Measurements from ENCODE around the gene FOXL3.
"Not testable (repeated sequence)": the region's sequence is repeated elsewhere in the genome, so short reads cannot be mapped to it uniquely, and the experiment has no call there.

The FOXL3 gene

DNA sequence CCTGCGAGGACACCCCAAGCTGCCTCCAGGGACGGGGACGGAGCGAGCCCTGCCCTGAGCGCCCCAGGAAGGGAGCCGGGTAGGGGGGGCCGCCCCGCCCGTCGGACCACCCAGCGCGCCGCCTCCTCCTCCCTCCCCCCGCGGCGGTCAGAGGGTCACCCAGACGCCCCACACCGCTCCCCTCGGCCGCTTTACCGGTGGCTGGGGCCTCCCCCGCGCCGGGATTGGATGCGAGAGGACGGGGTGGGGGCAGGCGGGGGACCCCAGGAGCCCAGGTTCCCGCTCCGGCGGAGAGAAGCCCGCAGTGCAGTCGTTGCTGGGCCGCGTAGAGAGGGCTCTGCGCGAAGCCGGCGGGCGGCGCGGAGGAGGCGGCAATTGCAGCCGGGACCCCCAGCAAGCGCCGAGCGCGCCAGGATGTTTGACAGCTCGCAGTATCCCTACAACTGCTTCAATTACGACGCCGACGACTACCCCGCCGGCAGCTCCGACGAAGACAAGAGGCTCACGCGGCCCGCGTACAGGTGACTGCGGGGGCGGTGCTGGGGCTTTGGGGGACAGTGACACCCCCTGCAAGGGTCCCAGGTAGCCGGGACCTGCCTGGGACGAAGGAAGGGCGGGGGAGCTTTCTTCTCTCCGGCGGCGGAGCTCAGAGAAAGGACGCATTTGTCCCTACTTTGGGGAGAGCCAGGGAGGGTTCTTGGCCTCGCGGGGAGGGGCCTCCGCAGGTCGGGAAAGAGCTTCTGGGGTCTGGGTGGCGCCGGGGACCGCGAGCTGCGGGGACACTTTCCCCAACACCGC, at the start of gene FOXL3:
Gene FOXL3, plus strand, starts transcription at position 415 of the 798 bp plus-strand sequence. Its CDS starts 0 bp downstream, at position 415.
- DNase-seq, result no peak

DNA sequence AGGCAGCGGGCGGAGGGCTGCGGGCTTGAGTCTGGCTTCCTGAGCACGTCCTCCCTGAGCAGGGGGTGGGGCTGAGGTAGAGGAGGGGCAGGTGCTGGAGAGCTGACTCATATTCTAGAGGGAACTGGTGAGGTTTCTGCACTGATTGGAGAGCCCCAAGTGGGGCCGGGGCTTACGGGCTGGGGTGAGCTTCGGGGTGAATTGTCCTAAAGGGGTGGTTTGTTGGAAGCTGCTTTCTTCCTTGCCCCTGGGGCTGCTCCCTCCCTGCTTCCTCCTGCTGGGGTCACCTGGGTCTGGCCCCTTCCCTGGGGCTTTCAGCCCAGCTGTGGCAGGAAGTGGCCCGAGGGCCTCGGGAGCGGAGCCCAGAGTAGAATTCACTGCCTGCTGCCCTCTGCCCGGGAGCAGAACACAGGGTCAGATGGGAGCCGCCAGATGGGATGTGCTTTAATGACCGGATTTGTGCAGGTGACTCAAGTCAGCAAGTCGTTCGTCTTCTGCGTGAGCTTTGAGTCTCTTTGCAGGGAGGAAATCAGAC, 49.0 kb upstream of the FOXL3 start:
- no peak for DNase-seq

DNA sequence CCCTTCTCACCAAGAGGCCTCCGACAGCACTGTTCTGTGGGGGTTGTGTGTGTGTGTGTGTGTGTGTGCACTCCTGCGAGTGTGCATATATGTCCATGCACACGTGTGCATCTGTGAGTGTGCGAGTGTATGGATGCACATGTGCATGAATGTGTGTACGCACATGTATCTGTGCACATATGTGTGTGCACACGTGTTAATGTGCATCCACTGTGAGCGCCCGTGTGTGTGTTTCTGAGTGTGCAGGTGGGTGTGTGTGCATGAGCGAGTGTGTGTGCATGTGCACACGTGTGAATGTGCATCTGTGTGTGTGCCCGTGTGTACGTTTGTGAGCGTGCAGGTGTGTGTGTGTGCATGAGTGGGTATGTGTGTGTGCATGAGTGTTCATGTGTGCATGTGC, 48.5 kb upstream of the FOXL3 start:
- DNase-seq, result no peak

DNA sequence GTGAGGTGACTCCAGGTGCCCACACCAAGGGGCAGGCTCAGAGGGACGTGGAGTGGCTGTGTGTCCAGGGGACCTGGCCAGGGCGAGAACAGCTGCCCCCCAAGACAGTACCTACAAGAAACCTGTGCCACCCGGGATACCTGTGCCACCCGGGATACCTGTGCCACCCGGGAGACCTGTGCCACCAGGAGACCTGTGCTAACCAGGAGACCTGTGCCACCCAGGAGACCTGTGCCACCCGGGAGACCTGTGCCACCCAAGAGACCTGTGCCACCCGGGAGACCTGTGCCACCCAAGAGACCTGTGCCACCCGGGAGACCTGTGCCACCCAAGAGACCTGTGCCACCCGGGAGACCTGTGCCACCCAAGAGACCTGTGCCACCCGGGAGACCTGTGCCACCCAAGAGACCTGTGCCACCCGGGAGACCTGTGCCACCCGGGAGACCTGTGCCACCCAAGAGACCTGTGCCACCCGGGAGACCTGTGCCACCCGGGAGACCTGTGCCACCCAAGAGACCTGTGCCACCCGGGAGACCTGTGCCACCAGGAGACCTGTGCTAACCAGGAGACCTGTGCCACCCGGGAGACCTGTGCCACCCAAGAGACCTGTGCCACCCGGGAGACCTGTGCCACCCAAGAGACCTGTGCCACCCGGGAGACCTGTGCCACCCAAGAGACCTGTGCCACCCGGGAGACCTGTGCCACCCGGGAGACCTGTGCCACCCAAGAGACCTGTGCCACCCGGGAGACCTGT, 47.0 kb upstream of the FOXL3 start:
- DNase-seq, result not testable (repeated sequence)

DNA sequence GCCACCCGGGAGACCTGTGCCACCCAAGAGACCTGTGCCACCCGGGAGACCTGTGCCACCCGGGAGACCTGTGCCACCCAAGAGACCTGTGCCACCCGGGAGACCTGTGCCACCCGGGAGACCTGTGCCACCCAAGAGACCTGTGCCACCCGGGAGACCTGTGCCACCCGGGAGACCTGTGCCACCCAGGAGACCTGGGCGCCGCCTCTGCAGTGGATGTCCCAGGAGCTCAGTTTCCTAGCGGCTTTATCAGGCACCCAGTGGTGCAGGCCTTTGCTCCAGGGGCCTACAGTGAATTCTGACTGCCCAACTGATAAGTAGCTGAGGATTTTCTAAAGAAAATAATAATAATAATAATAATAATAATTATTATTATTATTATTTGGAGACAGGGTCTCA, 46.4 kb upstream of the FOXL3 start:
- not testable (repeated sequence) for DNase-seq

DNA sequence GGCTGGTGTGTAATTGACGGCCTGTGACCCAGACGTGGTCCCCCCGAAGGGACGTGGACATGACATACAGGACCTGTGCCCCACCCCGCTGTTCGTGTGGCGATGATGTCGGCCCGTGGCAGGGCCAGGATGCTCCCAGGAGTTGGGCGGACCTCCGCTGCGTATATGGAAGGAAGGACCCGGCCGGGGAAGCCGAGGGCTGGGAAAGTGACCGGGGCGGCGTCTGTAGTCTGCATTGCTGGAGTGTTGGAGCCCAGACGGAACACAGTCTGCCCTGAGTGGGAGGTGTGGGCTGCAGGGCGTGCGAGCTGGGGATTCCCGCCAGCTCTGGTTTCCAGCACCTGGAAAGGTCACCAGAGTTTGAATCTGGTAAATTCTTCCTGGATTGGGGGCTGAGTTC, 45.0 kb upstream of the FOXL3 start:
- DNase-seq, result no peak

DNA sequence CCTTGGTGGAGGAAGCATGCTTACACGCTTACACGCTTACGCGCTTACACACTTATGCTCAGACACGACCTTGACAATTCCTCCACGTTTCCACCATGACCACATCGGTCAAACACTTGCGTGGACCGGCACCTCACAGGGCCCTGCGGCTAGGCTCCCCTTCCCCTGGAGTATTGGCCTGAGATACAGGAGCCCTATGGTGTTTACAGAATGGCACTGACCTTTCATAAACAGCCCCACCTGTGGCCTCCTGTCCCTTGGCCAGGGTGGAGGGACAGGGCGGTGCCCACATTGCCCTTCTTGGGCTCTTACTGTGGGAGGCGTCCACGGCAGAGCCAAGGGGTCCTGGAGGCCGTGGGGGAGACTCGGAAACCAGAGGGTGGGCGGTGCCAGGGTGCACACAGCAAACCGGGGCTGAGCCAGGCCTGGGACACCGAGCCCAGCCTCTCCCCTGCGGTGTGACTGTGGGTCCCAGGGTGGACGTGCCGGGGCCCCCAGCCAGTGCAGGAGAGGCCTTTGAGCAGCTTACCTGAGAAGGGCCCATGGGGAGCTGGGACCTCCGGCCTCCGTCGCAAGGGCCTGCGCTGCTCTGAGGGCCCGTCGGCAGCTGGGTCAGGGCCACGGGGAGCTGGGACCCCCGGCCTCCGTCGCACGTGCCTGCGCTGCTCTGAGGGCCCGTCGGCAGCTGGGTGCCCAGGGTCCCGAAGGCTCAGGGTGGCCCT, 44.2 kb upstream of the FOXL3 start:
- DNase-seq, result no peak

DNA sequence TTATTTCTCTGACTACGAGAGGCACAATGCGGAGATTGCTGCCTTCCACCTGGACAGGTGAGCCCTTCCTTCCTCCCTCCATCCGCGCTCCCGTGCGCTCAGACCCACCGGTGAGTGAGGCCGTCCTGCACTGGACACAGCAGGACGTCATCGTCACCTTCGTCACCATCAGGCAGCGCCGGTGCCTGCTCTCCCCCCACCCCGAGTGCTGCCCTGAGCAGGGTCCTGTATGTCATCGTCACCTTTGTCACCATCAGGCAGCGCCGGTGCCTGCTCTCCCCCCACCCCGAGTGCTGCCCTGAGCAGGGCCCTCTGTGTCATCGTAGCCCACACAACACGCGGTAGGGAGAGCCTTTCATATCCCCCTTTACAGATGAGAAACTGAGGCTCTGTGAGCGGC, 43.5 kb upstream of the FOXL3 start:
- no peak for DNase-seq

DNA sequence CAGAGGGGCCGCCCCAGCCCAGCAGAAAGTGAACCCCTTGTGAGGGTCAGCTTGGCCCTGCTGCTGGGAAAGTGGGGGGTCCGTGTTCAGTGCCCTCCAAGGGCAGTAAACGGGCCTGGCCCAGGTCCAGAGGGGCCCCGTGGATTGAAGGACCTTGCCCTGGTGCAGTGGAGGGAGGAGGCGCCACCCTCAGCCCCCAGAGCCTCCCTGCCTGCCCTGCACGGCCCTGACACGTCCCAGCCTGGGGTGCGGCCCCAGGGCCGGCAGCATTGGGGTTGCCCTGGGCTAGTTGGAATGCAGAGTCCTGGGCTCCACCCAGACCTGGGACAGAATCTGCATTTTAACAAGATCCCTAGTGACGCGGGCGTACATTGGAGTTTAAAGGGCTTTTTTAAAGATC, 42.8 kb upstream of the FOXL3 start:
- no peak for DNase-seq

DNA sequence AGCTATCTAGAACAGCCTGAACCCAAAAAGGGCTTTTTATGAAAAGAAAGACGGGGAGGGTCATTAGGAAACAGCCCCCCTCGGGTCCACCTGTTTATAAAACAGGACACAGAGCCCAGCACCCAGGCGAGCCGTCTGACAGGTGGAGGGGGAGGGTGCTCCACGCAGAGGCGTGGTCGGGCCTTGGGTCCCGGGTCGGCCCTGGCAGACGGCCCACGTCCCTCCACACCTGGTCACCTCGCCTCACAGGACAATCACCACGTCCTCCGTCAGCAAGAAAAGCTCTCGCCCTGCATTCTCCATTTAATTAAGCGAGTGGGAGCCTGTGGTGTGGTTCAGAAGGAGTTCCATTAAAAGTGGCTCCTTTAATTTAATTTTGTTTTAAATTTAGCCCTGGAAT, 42.3 kb upstream of the FOXL3 start:
- DNase-seq, result no peak

DNA sequence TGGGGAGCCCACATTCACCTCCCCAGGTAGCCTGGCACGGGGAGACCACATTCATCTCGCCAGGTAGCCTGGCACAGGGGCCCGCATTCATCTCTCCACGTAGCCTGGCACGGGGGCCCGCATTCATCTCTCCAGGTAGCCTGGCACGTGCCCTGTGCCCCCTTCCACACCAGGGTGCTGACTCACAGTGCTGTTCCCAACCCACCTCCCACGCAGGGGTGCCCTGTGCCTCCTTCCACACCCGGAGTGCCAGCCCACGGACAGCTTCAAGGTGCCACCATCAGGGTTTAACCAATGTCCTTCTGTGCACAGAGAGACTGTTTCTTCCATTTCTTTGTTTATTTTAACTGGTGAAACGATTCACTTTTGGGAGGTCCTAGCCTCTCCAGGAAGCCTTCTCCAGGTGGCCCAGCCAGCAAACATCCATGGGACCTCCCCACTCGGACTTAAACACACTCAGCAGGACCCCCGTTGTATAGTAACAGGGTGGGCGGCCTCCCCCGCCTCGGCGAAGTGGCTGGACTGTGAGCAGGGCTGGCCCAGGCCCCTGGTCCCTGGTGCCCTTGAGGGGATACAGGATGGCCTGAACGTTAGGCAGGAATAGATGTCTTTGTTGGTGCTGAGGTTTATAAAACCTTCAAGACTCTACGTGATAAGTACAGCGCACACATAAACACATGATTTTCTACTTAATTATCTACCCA, 41.1 kb upstream of the FOXL3 start:
- no peak for DNase-seq

DNA sequence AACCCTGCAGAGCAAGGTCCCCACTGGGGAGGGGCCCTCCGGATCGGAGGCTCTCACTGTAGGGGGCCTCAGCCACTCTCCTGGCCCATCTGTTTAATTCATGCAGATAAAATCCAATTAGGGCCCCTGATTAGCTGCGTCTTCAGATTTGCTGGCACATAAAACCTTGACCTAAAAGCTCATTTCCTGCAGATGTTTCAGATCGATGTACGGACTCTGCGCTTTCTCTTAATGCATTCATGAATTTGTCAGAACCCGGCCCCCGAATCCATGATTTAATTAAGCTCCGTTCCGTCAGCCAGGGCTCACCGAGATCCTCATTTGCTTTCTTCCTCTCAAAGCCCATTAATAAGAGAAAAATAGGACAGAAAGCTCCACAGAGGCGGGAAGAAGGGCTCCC, 40.0 kb upstream of the FOXL3 start:
- no peak for DNase-seq

DNA sequence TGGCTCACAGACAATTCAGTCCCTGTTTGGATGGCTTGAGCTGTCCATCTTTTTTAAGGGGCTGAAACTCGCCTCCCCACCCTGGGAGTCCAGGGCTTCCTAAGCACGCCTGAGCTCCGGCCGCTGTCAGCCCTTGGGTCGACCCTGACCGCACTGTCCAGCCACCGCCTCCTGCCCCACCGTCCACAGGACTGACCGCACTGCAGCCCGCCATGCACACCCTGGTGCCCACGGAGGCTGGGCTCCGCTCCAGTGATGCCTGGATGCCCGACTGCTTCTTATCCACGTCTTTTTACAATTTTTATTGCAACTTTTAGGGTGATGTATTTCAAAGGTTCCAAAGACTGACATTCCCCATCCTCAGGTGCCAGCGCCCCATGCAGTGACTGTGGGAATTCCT, 39.4 kb upstream of the FOXL3 start:
- no peak for DNase-seq

DNA sequence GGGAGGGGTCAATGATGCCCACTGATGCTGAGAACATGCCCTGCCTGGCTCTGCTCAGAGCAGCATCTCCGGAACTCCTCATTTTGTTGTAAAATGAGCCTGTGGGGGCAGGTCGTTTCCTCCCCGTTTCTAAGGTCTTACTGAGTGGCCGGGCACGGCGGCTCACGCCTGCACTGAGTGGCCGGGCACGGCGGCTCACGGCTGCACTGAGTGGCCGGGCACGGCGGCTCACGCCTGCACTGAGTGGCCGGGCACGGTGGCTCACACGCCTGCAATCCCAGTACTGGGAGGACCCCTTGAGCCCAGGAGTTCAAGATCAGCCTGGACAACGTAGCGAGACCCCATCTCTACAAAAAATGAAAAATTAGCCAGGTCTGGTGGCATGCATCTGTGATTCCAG, 39.0 kb upstream of the FOXL3 start:
- DNase-seq, result no peak

DNA sequence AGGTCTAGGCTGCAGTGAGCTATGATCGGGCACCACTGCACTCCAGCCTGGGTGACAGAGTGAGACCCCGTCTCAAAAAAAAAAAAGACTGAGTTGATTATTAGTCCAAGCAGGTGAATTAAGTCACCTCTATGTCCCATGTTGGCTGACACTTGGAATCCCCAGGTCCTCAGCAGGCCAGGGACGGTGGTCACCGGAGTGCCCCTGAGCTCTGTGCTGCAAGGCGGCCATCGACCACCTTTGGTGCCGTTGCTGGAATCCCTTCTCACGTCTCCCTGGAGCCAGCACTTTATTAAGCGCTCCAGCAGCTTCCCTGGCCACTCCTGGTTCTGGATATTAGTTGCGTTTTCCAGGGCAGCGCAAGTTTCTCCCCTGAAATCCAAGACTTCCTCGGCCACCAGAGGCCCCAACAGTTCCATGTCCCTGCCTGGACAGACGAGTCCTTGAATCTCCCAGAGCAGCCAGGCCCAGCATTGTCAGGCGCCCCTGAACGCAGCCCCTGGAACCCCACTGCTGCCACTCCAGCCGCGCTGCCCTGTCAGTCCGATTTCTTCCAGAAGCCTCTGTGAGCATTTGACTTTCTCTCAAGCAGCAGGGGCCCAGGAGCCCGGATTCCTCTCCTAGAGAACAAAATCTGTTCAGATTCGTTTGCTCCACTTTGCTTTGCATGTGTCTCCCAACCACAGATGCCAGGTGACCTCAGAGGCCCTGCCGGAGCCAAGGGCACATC, 38.4 kb upstream of the FOXL3 start:
- DNase-seq, result no peak

DNA sequence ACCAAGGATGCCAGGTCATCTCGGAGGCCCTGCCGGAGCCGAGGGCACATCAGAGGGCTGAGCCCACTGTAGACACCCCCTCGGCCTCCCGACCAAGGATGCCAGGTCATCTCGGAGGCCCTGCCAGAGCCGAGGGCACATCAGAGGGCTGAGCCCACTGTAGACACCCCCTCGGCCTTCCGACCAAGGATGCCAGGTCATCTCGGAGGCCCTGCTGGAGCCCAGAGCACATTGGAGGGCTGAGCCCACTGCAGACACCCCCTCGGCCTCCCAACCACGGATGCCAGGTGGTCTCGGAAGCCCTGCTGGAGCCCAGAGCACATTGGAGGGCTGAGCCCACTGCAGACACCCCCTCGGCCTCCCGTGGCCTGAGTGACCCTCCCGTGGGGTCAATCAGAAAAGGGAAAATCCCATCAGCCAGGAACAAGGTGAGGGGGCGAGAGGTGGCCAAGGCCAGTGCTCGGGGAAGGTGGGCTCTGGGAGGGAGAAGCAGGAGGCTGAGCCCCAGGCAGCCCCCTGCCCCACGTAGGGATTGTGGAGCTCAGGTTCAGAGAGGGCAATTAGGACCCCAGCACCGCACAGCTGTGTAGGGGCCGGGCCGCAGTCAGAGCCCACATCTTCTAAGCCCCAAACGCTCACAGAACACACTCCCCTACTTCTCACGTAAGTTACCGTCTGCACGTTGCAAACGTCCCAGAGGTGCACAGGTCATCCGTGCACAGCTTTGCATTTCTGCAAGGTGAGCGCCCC, 37.6 kb upstream of the FOXL3 start:
- DNase-seq, result no peak

DNA sequence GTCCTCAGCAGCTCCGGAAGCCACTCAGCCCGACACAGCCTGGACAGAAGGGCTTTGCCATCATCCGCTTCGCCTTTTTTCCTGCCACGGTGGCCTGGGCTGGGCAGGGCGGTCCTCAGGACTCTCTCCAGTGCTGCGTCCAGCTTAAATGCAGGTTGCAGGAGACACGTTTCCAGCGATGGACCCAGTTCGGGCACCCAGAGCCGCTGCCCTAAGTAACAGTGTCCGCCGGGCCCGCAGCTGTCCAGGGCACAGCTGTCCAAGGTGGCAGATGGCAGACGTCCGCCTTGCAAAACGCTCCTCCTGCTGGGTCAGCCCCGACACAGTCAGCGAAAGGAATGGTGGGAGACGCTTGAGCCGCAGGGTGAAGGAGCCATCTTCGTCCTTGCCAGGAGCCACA, 37.0 kb upstream of the FOXL3 start:
- no peak for DNase-seq

DNA sequence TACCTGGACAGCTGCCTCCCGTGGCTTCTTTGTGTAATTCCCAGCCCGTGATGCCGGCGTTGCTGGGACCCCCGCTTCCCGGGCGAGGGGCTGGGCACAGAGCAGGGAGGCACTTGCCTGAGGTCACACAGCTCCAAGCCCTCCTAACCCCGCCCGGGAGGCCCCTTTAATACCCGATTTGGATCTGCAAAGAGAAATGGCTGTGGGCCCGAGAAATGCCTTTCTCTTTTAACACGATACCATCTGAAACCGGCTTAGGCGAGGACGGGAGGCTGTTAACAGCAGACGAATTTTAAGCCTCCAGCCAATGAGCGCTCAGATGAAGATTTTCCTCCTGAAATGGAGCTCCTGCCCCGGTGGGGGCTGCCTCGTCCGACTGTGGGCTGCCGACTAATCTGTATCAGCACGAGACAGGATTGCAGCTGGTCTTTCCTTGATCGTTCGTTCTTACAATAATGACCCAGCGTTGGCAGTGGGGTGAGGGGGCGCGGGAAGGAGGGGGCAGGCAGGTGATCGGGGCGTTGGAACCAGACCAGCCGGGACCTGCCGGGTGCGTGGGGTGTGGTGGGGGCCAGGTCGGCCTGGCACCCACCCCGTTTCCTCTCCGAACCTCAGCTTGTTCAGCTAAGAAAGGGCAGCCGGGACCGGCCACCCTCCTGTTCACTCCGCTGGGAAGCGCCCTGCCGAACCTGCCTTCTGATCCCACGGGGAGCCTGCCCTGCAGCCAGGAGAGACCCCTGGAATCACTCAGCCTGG, 36.2 kb upstream of the FOXL3 start:
- no peak for DNase-seq

DNA sequence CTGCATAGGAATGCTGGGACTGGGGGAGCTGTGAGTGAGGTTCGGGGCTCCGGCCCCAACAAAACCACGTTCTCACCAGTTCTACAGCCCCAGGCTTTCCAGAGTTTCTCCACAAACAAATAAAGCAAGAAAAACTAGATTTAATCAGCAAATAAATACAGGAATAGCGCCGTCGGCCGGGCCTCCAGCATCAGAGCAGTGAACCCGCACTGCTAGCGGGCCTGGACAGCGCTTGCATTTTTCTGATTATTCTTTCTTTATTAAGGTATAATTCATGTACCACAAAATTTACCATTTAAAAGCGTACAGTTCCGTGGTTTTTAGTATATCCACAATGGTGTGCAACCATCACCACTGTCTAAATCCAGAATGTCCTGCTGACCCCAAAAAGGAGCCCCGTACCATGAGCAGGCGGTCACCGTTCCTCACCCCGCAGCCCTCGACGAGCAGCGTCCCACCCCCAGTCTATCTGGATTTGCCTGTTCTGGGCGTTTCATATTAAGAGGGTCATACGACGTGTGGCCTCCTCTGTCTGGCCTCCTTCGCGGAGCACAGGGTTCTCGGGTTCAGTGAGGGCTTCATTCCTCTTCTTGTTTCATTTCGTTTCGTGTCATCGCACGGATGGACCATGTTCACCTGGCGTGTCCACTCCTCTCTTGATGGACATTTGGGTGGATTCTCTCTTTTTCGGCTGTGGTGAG, 35.5 kb upstream of the FOXL3 start:
- no peak for DNase-seq

DNA sequence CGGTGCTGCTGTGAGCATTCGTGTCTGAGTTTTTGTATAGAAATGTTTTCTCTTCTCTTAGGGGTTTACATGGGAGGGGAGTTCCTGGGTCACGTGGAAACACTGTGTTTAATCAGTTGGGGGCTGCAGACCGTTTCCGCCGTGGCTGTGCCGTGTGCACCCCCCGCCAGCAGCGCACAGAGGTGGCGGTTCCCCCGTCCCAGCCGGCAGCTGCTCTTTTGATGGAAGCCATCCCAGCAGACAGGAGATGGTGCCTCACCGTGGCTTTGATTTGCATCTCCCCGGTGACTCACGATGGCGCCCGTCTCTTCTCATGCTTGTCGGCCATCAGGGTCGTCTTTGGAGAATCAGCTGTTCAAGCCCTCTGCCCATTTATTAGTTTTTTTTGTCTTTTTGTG, 34.9 kb upstream of the FOXL3 start:
- no peak for DNase-seq
